Keratinocyte (primary cell): ENCODE data around the gene TACC2. TPM values are rescaled to one million over a fixed set of nuclear protein-coding genes. Genes with fewer than 3 reads are reported as not detected.

ENCODE experiments used
- DNase-seq: peaks from one replicate; pipeline ENCODE4 v3.0.0-alpha.2; 2011; ENCODE audit warnings: low read depth, missing footprints, low spot score
- FAIRE-seq: peaks from 2 replicates; lab custom pipeline; 2011; peaks lifted over from hg19 to GRCh38; lab: Jason Lieb, UNC
- H2AFZ ChIP-seq: 2 replicates; pipeline ENCODE4 v1.6.0; 2012; ENCODE audit warnings: low read length, control low read depth, inconsistent platforms; ENCODE audit not compliant: control insufficient read depth
- H3K27ac ChIP-seq: 2 replicates; pipeline ENCODE4 v1.5.1; 2011; ENCODE audit warnings: low read length; ENCODE audit not compliant: control insufficient read depth, insufficient read depth
- H3K27me3 ChIP-seq: 3 replicates; pipeline ENCODE4 v1.6.0; 2011; ENCODE audit warnings: low read length; ENCODE audit not compliant: control insufficient read depth, insufficient read depth; ENCODE audit errors: extremely low read depth
- H3K36me3 ChIP-seq, 2 experiments: 2 replicates in 1 of 2; 3 replicates in 1 of 2; pipeline ENCODE4 v1.5.1; 2011; ENCODE audit warnings: low read length in 2 of 2, mild to moderate bottlenecking in 1 of 2; ENCODE audit not compliant: control insufficient read depth in 2 of 2, insufficient read depth in 2 of 2; ENCODE audit errors: extremely low read depth in 1 of 2
- H3K4me1 ChIP-seq: 3 replicates; pipeline ENCODE4 v1.5.1; 2011; ENCODE audit warnings: low read length; ENCODE audit not compliant: control insufficient read depth, insufficient read depth; ENCODE audit errors: extremely low read depth
- H3K4me2 ChIP-seq: 3 replicates; pipeline ENCODE4 v1.6.0; 2011; ENCODE audit warnings: low read depth, low read length; ENCODE audit not compliant: control insufficient read depth, insufficient read depth; ENCODE audit errors: extremely low read depth
- H3K4me3 ChIP-seq, 3 experiments: fragments of 200-600 bp in 1 of 3; sonication (generic) in 1 of 3; 2 replicates in 2 of 3; 3 replicates in 1 of 3; pipeline ENCODE4 v1.5.1; 2011 to 2016; ENCODE audit warnings: low read length in 3 of 3, mild to moderate bottlenecking in 3 of 3, control low read depth in 2 of 3, inconsistent platforms in 1 of 3, low read depth in 1 of 3, mixed read lengths in 1 of 3, mixed run types in 1 of 3, moderate library complexity in 1 of 3; ENCODE audit not compliant: control insufficient read depth in 2 of 3, insufficient read depth in 2 of 3; ENCODE audit errors: extremely low read depth in 1 of 3
- H3K79me2 ChIP-seq: 2 replicates; pipeline ENCODE4 v1.6.0; 2012; ENCODE audit warnings: low read length; ENCODE audit not compliant: control insufficient read depth, insufficient read depth
- H3K9ac ChIP-seq: 3 replicates; pipeline ENCODE4 v1.6.0; 2011; ENCODE audit warnings: low read length; ENCODE audit not compliant: control insufficient read depth, insufficient read depth; ENCODE audit errors: extremely low read depth
- H3K9me1 ChIP-seq: 3 replicates; pipeline ENCODE4 v1.6.0; 2011; ENCODE audit warnings: low read length; ENCODE audit not compliant: control insufficient read depth, insufficient read depth; ENCODE audit errors: extremely low read depth
- H3K9me3 ChIP-seq: 2 replicates; pipeline ENCODE4 v1.5.1; 2012; ENCODE audit warnings: low read depth, low read length; ENCODE audit not compliant: control insufficient read depth
- H4K20me1 ChIP-seq: 3 replicates; pipeline ENCODE4 v1.6.0; 2011; ENCODE audit warnings: low read length; ENCODE audit not compliant: control insufficient read depth, insufficient read depth; ENCODE audit errors: extremely low read depth
- CTCF ChIP-seq, 3 experiments: IDR thresholded peaks in 1 of 3; conservative IDR thresholded peaks in 1 of 3; optimal IDR thresholded peaks in 1 of 3; 2 replicates in 2 of 3; 3 replicates in 1 of 3; pipeline versions ENCODE3 to v1.5.1; 2011; ENCODE audit warnings: low read length in 3 of 3, mild to moderate bottlenecking in 3 of 3, moderate library complexity in 2 of 3, control low read depth in 1 of 3, inconsistent platforms in 1 of 3; ENCODE audit not compliant: insufficient read depth in 2 of 3; ENCODE audit errors: extremely low read depth in 1 of 3
- EZH2 ChIP-seq: IDR thresholded peaks from one replicate; pipeline ENCODE4 v1.6.1; 2012; ENCODE audit warnings: inconsistent platforms, mild to moderate bottlenecking, low read length, moderate library complexity
- dilution Hi-C: fragments of 300-500 bp; cut with MboI; formaldehyde crosslinking; loops from one replicate; pipeline ENCODE4 v1.7.0; 2020; ENCODE audit warnings: low sequenced_read_pairs; ENCODE audit not compliant: extremely low pct_ligation_motif_present
- polyA plus RNA-seq, 5 experiments: library from polyadenylated mRNA; depleted of rRNA in 3 of 5; stranded (reverse) in 3 of 5; stranded (forward) in 1 of 5; unstranded in 1 of 5; fragments of >200 nt; gene quantifications; 1 replicate in 1 of 5; 2 replicates in 3 of 5; 3 replicates in 1 of 5; pipeline versions ENCODE4 v1.2.1 to v1.2.3, GENCODE V29; 2011 to 2012; ENCODE audit warnings: missing spikeins in 2 of 5, low read depth in 1 of 5, low replicate concordance in 1 of 5

Gene TACC2
- polyA plus RNA-seq, 1 donor (not counting 4 experiments of a cell fraction or from before 2014, with no cell fraction given): 12.8 TPM

- Histone ChIP-seq H3K4me2 (no peak overlapping the region), H3K9me3 (no peaks in the 10 kb centered on the region), H3K9ac (no peak overlapping the region), H3K4me3 (no peak overlapping the region), H3K27ac (no peak overlapping the region), H3K9me1 (no peaks in the 10 kb centered on the region), H2AFZ (no peak overlapping the region), H3K27me3 (no peaks in the 10 kb centered on the region), H3K4me1 (no peaks in the 10 kb centered on the region), H4K20me1 (peaks cover 5% of the 10 kb centered on the region), H3K36me3 (peaks cover 5 to 6% of the 10 kb centered on the region in 2 experiments), H3K79me2 (no peaks in the 10 kb centered on the region)
- TF ChIP-seq CTCF (optimal IDR thresholded peaks at IDR 0.05 in 1 of 3, IDR thresholded peaks at IDR 0.05 in 1 of 3, conservative IDR thresholded peaks at IDR 0.05 in 1 of 3; ENCODE audit: extremely low read depth in 1 of 3, insufficient read depth in 2 of 3, low read length in 3 of 3): no peak
- TF ChIP-seq EZH2: no peak
- dilution Hi-C loops: no loop called here
- DNase-seq (no peak), FAIRE-seq (no peak)
Measured at GRCh38 chr10:122161795-122162194, 172.8 kb downstream of the TACC2 start.

- FAIRE-seq (no peak), DNase-seq (no peak)
- Histone ChIP-seq H3K27me3 (no peaks in the 10 kb centered on the region), H3K4me1 (no peaks in the 10 kb centered on the region), H3K9me1 (no peaks in the 10 kb centered on the region), H2AFZ (no peak overlapping the region), H3K27ac (no peak overlapping the region), H4K20me1 (peaks cover 5% of the 10 kb centered on the region), H3K9me3 (no peaks in the 10 kb centered on the region), H3K4me3 (no peak overlapping the region), H3K9ac (no peak overlapping the region), H3K36me3 (peaks cover 5 to 6% of the 10 kb centered on the region in 2 experiments), H3K79me2 (no peaks in the 10 kb centered on the region), H3K4me2 (no peak overlapping the region)
- TF ChIP-seq EZH2 (no peak), CTCF (optimal IDR thresholded peaks at IDR 0.05 in 1 of 3, IDR thresholded peaks at IDR 0.05 in 1 of 3, conservative IDR thresholded peaks at IDR 0.05 in 1 of 3; ENCODE audit: extremely low read depth in 1 of 3, insufficient read depth in 2 of 3, low read length in 3 of 3) (no peak)
- dilution Hi-C loops: no loop called here
Measured at GRCh38 chr10:122162671-122163173, 173.8 kb downstream of the TACC2 start.
